Left lung (tissue), 10 donors: Measurements from ENCODE around the gene DUSP16. TPM values are rescaled to one million over a fixed set of nuclear protein-coding genes. Genes with fewer than 3 reads are reported as not detected.
A peak's percentile ranks its signal among the peaks of the same experiment; 100 is the strongest.
"Not testable (repeated sequence)": the region's sequence is repeated elsewhere in the genome, so short reads cannot be mapped to it uniquely, and the experiment has no call there.

Experiments
- ATAC-seq: fragments of 200-7000 bp; cut with Tn5 transposase; one replicate; pipeline ENCODE4 v1.9.1; 2020; ENCODE audit warnings: moderate library complexity
- DNase-seq, 4 donors: peaks; one replicate each; pipeline ENCODE4 v3.0.0-alpha.2; 2013 to 2020
- H3K27ac ChIP-seq, 2 donors: fragments of 200-600 bp; sonication (generic) in 1 of 2; one replicate each; pipeline versions ENCODE4 v1.5.0 to v1.8.0; 2020 to 2021
- H3K27me3 ChIP-seq, 2 donors: fragments of 200-600 bp; sonication (generic) in 1 of 2; one replicate each; pipeline versions ENCODE4 v1.5.0 to v1.8.0; 2020 to 2021
- H3K36me3 ChIP-seq, 2 donors: fragments of 200-600 bp; sonication (generic) in 1 of 2; one replicate each; pipeline versions ENCODE4 v1.5.0 to v1.8.0; 2020 to 2021
- H3K4me1 ChIP-seq, 2 donors: fragments of 200-600 bp; one replicate each; pipeline ENCODE4 v1.8.0; 2021
- H3K4me3 ChIP-seq, 2 donors: fragments of 200-600 bp; sonication (generic) in 1 of 2; one replicate each; pipeline versions ENCODE4 v1.5.0 to v1.8.0; 2020 to 2021; ENCODE audit warnings: mild to moderate bottlenecking in 1 of 2
- H3K9me3 ChIP-seq, 2 donors: fragments of 200-600 bp; sonication (generic) in 1 of 2; one replicate each; pipeline versions ENCODE4 v1.5.0 to v1.8.0; 2020 to 2021
- intact Hi-C, 2 donors: fragments of 100-400 bp; cut with DNase I; formaldehyde crosslinking; loops; one replicate each; pipeline versions ENCODE4 v1.11.2 to v1.14.2; 2022
- polyA plus RNA-seq, 6 donors: library from polyadenylated mRNA; unstranded; fragments of 120-200 nt; gene quantifications; one replicate each; pipeline ENCODE4 v1.2.1, GENCODE V29; 2013; ENCODE audit not compliant: insufficient read length in 6 of 6
- total RNA-seq, 2 donors: library from RNA; stranded (reverse); fragmentation: NEBNext Ultra II Directional; extraction: Animal tissue kit (Norgen Biotek cat#: 25700); gene quantifications; one replicate each; pipeline ENCODE4 v1.2.1, GENCODE V29; 2021
- TF ChIP-seq, protein P1 (sequence below), 2 donors: fragments of 200-600 bp; sonication (generic) in 1 of 2; IDR thresholded peaks; one replicate each; pipeline versions ENCODE4 v1.5.0 to v1.8.0; 2021; ENCODE audit warnings: antibody characterized with exemption in 2 of 2
- donor health status: DM: no; HTN: yes; CAD: no.
- donor health status: DM: no; HTN: no; CAD: no.

DUSP16 gene
- total and polyA plus RNA-seq, 8 donors = 31.7 to 45.6 (median 35.5) TPM

DNA sequence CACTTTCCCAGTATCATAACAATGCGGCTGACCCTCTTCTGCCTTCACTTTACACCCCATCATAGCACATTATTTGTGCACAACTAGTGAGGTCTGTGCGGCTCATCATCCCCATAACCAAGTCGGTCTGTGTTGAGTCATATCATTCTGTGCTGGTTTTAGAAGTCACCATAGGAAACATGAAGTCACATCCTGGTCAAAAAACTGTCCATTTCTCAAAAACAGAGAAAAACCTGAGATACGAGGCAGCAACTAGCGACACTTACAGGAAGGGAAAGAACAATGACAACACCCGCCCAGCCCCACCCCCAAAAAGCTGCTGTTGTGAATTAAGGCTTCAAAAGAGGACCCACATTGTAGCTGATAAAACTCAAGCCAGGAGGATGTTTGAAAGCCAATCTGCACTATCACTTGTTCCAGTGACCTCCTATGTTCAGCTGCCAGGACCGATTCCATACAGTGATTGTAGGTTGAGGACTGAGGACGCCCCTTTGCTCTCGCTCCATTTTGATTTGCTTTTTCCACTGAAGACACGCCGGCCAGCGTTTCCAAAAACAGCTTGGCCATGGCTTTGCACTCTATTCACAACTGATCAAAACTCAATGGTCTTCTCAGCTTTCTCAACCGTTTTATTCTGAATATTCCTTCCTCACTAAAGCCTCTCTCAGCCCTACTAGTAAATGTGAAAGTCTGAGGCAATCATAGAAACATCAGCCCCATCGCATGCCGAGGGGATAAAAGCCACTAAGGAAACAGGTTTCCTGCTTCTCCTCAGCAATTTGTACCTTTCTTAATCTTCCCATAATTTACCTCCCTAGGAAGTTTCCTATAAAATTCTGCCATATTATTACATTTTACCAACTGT lies 87.5 kb downstream of the DUSP16 start:
- Histone ChIP-seq H3K36me3 (peaks cover 0 to 42% of the 10 kb centered on the region in 2 donors), H3K4me3 (no peak overlapping the region), H3K27me3 (no peaks in the 10 kb centered on the region), H3K27ac (peak overlapping the region; percentile 7 to 74), H3K4me1 (peaks cover 0 to 23% of the 10 kb centered on the region in 2 donors), H3K9me3 (no peaks in the 10 kb centered on the region)
- intact Hi-C loops = no loop called here
- TF ChIP-seq, protein P1, sequence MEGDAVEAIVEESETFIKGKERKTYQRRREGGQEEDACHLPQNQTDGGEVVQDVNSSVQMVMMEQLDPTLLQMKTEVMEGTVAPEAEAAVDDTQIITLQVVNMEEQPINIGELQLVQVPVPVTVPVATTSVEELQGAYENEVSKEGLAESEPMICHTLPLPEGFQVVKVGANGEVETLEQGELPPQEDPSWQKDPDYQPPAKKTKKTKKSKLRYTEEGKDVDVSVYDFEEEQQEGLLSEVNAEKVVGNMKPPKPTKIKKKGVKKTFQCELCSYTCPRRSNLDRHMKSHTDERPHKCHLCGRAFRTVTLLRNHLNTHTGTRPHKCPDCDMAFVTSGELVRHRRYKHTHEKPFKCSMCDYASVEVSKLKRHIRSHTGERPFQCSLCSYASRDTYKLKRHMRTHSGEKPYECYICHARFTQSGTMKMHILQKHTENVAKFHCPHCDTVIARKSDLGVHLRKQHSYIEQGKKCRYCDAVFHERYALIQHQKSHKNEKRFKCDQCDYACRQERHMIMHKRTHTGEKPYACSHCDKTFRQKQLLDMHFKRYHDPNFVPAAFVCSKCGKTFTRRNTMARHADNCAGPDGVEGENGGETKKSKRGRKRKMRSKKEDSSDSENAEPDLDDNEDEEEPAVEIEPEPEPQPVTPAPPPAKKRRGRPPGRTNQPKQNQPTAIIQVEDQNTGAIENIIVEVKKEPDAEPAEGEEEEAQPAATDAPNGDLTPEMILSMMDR (IDR thresholded peaks at IDR 0.05) = no peak
- ATAC-seq (peak; percentile 13), DNase-seq (no peak)

DNA sequence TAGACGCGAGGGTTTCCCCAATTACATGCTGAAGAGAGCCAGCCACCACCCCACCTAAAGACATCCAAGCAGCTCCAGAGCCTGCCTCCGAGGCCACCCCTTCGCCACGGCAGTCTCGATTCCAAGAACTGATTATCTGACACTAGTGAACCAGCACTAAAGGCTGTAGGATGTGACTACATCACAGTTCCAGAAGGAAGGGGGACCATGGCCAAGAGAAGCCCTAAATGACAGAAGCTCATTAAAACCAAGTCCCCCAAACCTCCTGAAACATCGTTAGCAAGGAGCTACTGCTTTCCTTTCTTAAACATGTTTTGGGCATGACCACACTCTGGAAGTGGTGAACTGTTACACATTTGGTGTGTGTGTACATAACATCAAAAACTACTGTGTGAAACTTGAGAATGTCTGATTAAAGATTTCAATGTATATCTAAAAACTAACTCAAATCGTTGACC lies 88.2 kb downstream of the DUSP16 start:
- no peaks in the 10 kb centered on the region for H3K27me3 ChIP-seq
- H3K36me3 ChIP-seq = peaks cover 0 to 36% of the 10 kb centered on the region in 2 donors
- no peaks in the 10 kb centered on the region for H3K9me3 ChIP-seq
- H3K4me3 ChIP-seq = no peak overlapping the region
- H3K27ac ChIP-seq = peak overlapping the region in 1 of 2 donors; percentile 74
- DNase-seq (no peak), ATAC-seq (no peak)
- H3K4me1 ChIP-seq = peaks cover 0 to 23% of the 10 kb centered on the region in 2 donors
- intact Hi-C loops = no loop called here
- TF ChIP-seq, protein P1 (IDR thresholded peaks at IDR 0.05) = no peak

GRCh38 chr12:12473223-12473622 lies 89.4 kb downstream of the DUSP16 start:
- ATAC-seq (no peak), DNase-seq (no peak)
- Histone ChIP-seq H3K27me3 (no peaks in the 10 kb centered on the region), H3K9me3 (no peaks in the 10 kb centered on the region), H3K27ac (peak overlapping the region in 1 of 2 donors; percentile 74), H3K4me1 (peaks cover 0 to 28% of the 10 kb centered on the region in 2 donors), H3K36me3 (peaks cover 0 to 24% of the 10 kb centered on the region in 2 donors), H3K4me3 (no peak overlapping the region)
- intact Hi-C loops = no loop called here
- TF ChIP-seq, protein P1 (IDR thresholded peaks at IDR 0.05) = no peak

DNA sequence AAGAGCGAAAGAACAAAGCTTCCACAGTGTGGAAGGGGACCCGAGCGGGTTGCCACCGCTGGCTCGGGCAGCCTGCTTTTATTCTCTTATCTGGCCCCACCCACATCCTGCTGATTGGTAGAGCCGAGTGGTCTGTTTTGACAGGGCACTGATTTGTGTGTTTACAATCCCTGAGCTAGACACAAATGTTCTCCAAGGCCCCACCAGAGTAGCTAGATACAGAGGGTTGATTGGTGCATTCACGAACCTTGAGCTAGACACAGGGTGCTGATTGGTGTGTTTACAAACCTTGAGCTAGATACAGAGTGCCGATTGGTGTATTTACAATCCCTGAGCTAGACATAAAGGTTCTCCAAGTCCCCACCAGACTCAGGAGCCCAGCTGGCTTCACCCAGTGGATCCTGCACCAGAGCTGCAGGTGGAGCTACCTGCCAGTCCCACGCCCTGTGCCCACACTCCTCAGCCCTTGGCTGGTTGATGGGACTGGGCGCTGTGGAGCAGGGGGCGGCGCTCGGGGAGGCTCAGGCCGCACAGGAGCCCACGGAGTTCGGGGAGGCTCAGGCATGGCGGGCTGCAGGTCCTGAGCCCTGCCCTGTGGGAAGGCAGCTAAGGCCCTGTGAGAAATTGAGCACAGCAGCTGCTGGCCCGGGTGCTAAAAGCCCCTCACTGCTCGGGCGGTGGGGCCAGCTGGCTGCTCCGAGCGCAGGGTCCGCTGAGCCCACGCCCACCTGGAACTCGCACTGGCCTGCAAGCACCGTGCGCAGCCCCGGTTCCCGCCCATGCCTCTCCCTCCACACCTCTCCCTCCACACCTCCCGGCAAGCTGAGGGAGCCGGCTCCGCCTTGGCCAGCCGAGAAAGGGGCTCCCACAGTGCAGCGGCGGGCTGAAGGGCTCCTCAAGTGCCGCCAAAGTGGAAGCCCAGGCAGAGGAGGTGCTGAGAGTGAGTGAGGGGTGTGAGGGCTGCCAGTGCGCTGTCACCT lies 90.4 kb downstream of the DUSP16 start:
- peaks cover 0 to 16% of the 10 kb centered on the region in 2 donors for H3K36me3 ChIP-seq
- H3K9me3 ChIP-seq, H3K27me3 ChIP-seq, H3K4me3 ChIP-seq, H3K27ac ChIP-seq, ATAC-seq, intact Hi-C loops, DNase-seq: not testable (repeated sequence)
- H3K4me1 ChIP-seq = peaks cover 0 to 38% of the 10 kb centered on the region in 2 donors

DNA sequence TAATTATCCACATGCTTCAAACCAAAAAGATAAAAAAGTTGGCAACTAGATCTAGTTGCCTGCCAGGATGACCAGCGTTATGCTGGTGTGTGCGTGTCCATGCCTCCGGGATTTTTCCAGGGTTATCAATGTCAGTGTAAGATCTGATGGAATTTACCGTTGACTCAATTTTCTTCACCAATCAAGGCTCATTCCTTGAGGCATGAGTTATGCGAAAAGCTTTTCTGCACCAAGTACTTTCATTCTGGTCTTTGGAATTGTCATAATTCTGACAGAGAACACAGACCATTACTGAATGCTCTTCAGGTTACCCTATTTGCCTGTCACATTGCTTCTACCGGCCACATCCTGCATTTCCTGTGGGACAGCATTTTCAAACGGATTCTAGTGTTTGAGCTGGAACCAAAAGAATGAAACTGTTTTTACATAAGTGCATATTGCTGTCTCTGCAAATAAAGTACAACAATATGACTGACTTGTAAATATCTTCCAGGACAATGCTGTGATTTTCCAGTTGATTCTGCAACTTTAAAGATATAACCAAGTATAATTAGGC lies 91.8 kb downstream of the DUSP16 start:
- peaks cover 0 to 2% of the 10 kb centered on the region in 2 donors for H3K36me3 ChIP-seq
- no peak overlapping the region for H3K4me3 ChIP-seq
- ATAC-seq = peak; percentile 21
- peak in 1 of 4 donors; percentile 23 for DNase-seq
- no peaks in the 10 kb centered on the region for H3K9me3 ChIP-seq
- H3K27ac ChIP-seq = no peak overlapping the region
- TF ChIP-seq, protein P1 (IDR thresholded peaks at IDR 0.05) = no peak
- no peaks in the 10 kb centered on the region for H3K27me3 ChIP-seq
- H3K4me1 ChIP-seq = peaks cover 0 to 50% of the 10 kb centered on the region in 2 donors
- intact Hi-C loops = no loop called here
